A673 (cell line): ENCODE results near the gene SFMBT2. TPM values are rescaled to one million over a fixed set of nuclear protein-coding genes. Genes with fewer than 3 reads are reported as not detected.

Source experiments
- BruUV-seq: library from RNA; stranded (reverse); fragments of 400-500 nt; replicated peaks from 2 replicates; lab custom pipeline; 2021; lab: Mats Ljungman, UMichigan
- CTCF ChIA-PET: fragments of 300-600 bp; sonication (Branson Sonifier 250); formaldehyde crosslinking; loops from one replicate; lab custom pipeline; 2022; ENCODE audit warnings: antibody characterized with exemption; lab: Charles Lee
- POLR2A ChIA-PET: fragments of 300-600 bp; sonication (Branson Sonifier 250); formaldehyde crosslinking; loops from one replicate; lab custom pipeline; 2022; ENCODE audit warnings: antibody characterized with exemption; ENCODE audit not compliant: low non-redundant PET; lab: Charles Lee
- DNase-seq: peaks from one replicate; pipeline ENCODE4 v3.0.0-alpha.2; 2015; ENCODE audit warnings: low spot score
- H3K27ac ChIP-seq: fragments of 200-600 bp; sonication (generic); 2 replicates; pipeline ENCODE4 v1.5.1; 2016; ENCODE audit warnings: mixed run types, low read depth, mild to moderate bottlenecking, mixed read lengths, antibody characterized with exemption, low read length; ENCODE audit not compliant: poor library complexity, severe bottlenecking
- H3K27me3 ChIP-seq: fragments of 200-600 bp; sonication (generic); replicated peaks from 2 replicates; pipeline ENCODE4 v1.6.1; 2017; ENCODE audit warnings: mixed run types, low read depth, mild to moderate bottlenecking, mixed read lengths, antibody characterized with exemption, low read length; ENCODE audit not compliant: insufficient read depth, poor library complexity
- H3K36me3 ChIP-seq: fragments of 200-600 bp; sonication (generic); 2 replicates; pipeline ENCODE4 v1.6.1; 2016; ENCODE audit warnings: mixed run types, mild to moderate bottlenecking, mixed read lengths, antibody characterized with exemption, low read length; ENCODE audit not compliant: insufficient read depth, poor library complexity, severe bottlenecking
- H3K4me1 ChIP-seq: fragments of 200-600 bp; sonication (generic); 2 replicates; pipeline ENCODE4 v1.6.1; 2017; ENCODE audit warnings: mixed run types, mild to moderate bottlenecking, mixed read lengths, antibody characterized with exemption, low read length; ENCODE audit not compliant: insufficient read depth, poor library complexity, severe bottlenecking
- H3K4me3 ChIP-seq: fragments of 200-600 bp; sonication (generic); 2 replicates; pipeline ENCODE4 v1.5.1; 2016; ENCODE audit warnings: low read depth, mixed run types, mild to moderate bottlenecking, mixed read lengths, low read length; ENCODE audit not compliant: poor library complexity, severe bottlenecking
- H3K9me3 ChIP-seq: fragments of 200-600 bp; sonication (generic); 2 replicates; pipeline ENCODE4 v1.6.1; 2016; ENCODE audit warnings: mixed run types, low read depth, mild to moderate bottlenecking, mixed read lengths, antibody characterized with exemption, low read length; ENCODE audit not compliant: poor library complexity, severe bottlenecking
- CTCF ChIP-seq: fragments of 300-800, 200-600 bp; sonication (generic); conservative IDR thresholded peaks from 2 replicates; pipeline ENCODE4 v1.5.1; 2017; ENCODE audit warnings: low read depth, mild to moderate bottlenecking, antibody characterized with exemption, low read length, moderate library complexity, mixed read lengths
- EZH2 ChIP-seq: fragments of 200-600 bp; sonication (generic); IDR thresholded peaks from 2 replicates; pipeline ENCODE4 v1.6.1; 2017; ENCODE audit warnings: borderline replicate concordance, low read depth, mild to moderate bottlenecking, mixed read lengths, antibody characterized with exemption, low read length; ENCODE audit not compliant: poor library complexity, severe bottlenecking
- intact Hi-C: fragments of 100-400 bp; cut with micrococcal nuclease; formaldehyde crosslinking; loops from one replicate; pipeline ENCODE4 v1.10.0; 2022; ENCODE audit not compliant: unreplicated experiment
- total RNA-seq: library from RNA; stranded (reverse); gene quantifications from 2 replicates; pipeline ENCODE4 v1.2.3, GENCODE V29; 2021

Gene SFMBT2
- total RNA-seq, 1 experiment from 2014 or later = 8.2 TPM

DNA sequence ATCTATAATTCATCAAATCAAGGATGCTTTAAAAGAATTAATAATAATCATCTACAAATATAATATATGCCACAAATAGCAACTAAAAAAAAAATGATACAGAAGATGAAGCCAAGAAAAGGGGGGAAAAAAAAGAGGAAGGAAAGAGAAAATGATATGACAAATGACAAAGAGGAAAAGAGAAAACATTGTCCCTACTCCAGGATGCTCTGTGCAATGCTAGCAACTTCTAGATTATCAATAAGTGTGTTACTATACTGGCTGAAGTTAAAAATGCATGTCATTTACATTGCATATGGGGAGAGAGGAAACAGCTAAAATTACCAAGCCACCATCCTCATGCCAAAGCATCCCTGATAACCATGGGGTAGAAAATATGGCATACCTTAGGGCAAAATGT lies 104.2 kb downstream of the SFMBT2 start:
- Histone ChIP-seq H3K9me3 (no peaks in the 10 kb centered on the region), H3K27me3 (peaks cover 11% of the 10 kb centered on the region), H3K4me1 (no peaks in the 10 kb centered on the region), H3K4me3 (no peak overlapping the region), H3K27ac (no peak overlapping the region), H3K36me3 (no peaks in the 10 kb centered on the region)
- ChIA-PET CTCF (no interaction called here), POLR2A (no interaction called here)
- intact Hi-C loops = no loop called here
- BruUV-seq = no TSS peak
- TF ChIP-seq EZH2 = no peak
- TF ChIP-seq CTCF = no peak
- DNase-seq = no peak

GRCh38 chr10:7306147-7306546 lies 104.7 kb downstream of the SFMBT2 start:
- TF ChIP-seq CTCF (no peak), EZH2 (no peak)
- no peak overlapping the region for H3K4me3 ChIP-seq
- no peaks in the 10 kb centered on the region for H3K36me3 ChIP-seq
- peaks cover 11% of the 10 kb centered on the region for H3K27me3 ChIP-seq
- POLR2A ChIA-PET = no interaction called here
- H3K4me1 ChIP-seq = no peaks in the 10 kb centered on the region
- H3K9me3 ChIP-seq = no peaks in the 10 kb centered on the region
- no TSS peak for BruUV-seq
- CTCF ChIA-PET = no interaction called here
- intact Hi-C loops = no loop called here
- DNase-seq = no peak
- H3K27ac ChIP-seq = no peak overlapping the region

DNA sequence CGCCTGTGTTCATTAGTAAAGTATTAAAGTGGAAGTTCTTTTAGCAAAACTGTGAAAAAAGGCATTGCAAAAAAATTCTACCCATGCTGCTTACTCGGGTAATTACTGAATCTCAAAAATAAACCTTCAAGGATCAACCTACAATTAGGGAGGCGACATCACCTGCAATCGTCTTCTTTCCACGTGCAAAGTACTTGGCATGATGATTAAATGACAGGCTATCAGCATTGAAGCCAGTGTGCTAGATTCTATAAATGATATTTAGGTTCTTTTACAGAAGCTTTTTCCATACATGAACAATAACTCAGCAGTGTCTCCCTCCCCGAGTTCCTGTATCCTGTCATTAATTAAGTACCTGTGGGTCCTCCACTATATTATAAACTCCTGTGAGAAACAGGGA lies 105.8 kb downstream of the SFMBT2 start:
- no peak for DNase-seq
- BruUV-seq = no TSS peak
- intact Hi-C loops = no loop called here
- CTCF ChIA-PET = no interaction called here
- POLR2A ChIA-PET = no interaction called here
- H3K36me3 ChIP-seq = no peaks in the 10 kb centered on the region
- peaks cover 11% of the 10 kb centered on the region for H3K27me3 ChIP-seq
- TF ChIP-seq CTCF (no peak), EZH2 (no peak)
- no peak overlapping the region for H3K4me3 ChIP-seq
- no peaks in the 10 kb centered on the region for H3K4me1 ChIP-seq
- H3K9me3 ChIP-seq = no peaks in the 10 kb centered on the region
- no peak overlapping the region for H3K27ac ChIP-seq
